Left hindlimb (tissue), 1 donor: Measurements from ENCODE around the gene STAT6.

Source experiments
- DNase-seq: peaks from one replicate; pipeline ENCODE4 v3.0.0-alpha.2; 2018

STAT6 gene

GRCh38 chr12:57145460-57146059 lies 34.4 kb upstream of the STAT6 start:
- peak; percentile 32 for DNase-seq

- DNase-seq = no peak
Observed at GRCh38 chr12:57143454-57143853, 32.3 kb upstream of the STAT6 start.

GRCh38 chr12:57142727-57143126 lies 31.6 kb upstream of the STAT6 start:
- peak; percentile 30 for DNase-seq

- DNase-seq = peak; percentile 44
Observed at GRCh38 chr12:57142121-57142520, 31.0 kb upstream of the STAT6 start.

- peak; percentile 17 for DNase-seq
Observed at GRCh38 chr12:57141249-57141648, 30.1 kb upstream of the STAT6 start.

- DNase-seq = peak; percentile 5
Observed at GRCh38 chr12:57139796-57140649, 28.9 kb upstream of the STAT6 start.

GRCh38 chr12:57138526-57139272 lies 27.5 kb upstream of the STAT6 start:
- DNase-seq = peak; percentile 65

GRCh38 chr12:57135527-57136326 lies 24.6 kb upstream of the STAT6 start:
- peak; percentile 93 for DNase-seq

- no peak for DNase-seq
Observed at GRCh38 chr12:57134949-57135348, 23.8 kb upstream of the STAT6 start.

GRCh38 chr12:57133916-57134315 lies 22.8 kb upstream of the STAT6 start:
- DNase-seq = no peak

GRCh38 chr12:57133013-57133569 lies 21.9 kb upstream of the STAT6 start:
- DNase-seq = no peak

- DNase-seq = no peak
Observed at GRCh38 chr12:57131896-57132744, 21.0 kb upstream of the STAT6 start.

GRCh38 chr12:57130941-57131340 lies 19.8 kb upstream of the STAT6 start:
- no peak for DNase-seq

GRCh38 chr12:57129889-57130288 lies 18.7 kb upstream of the STAT6 start:
- no peak for DNase-seq

- DNase-seq = no peak
Observed at GRCh38 chr12:57129321-57129842, 18.2 kb upstream of the STAT6 start.

- DNase-seq = no peak
Observed at GRCh38 chr12:57128519-57129247, 17.5 kb upstream of the STAT6 start.

GRCh38 chr12:57127726-57128518 lies 16.8 kb upstream of the STAT6 start, which contains the start of gene LRP1:
Gene LRP1 (plus strand): TSS chr12:57128483. CDS start chr12:57128965, 482 bp downstream.
- DNase-seq = peak; percentile 93

GRCh38 chr12:57127101-57127725 lies 16.1 kb upstream of the STAT6 start:
- no peak for DNase-seq

GRCh38 chr12:57126561-57126960 lies 15.4 kb upstream of the STAT6 start:
- DNase-seq = no peak
